Esophagus squamous epithelium (tissue), 4 donors: ENCODE measurements around the gene BHLHA15.

Experiments used
- CTCF ChIP-seq, 6 experiments: fragments of 450-650 bp in 4 of 6; fragments of 200-600 bp in 2 of 6; sonication (generic) in 2 of 6; IDR thresholded peaks; one replicate each; pipeline ENCODE4 v1.5.1; 2016 to 2019; ENCODE audit warnings: antibody characterized with exemption in 6 of 6, mild to moderate bottlenecking in 4 of 6, moderate library complexity in 4 of 6
- POLR2A ChIP-seq, 4 donors: fragments of 450-650 bp; IDR thresholded peaks; one replicate each; pipeline ENCODE4 v1.6.1; 2017; ENCODE audit warnings: antibody characterized with exemption in 4 of 4, mild to moderate bottlenecking in 4 of 4, moderate library complexity in 3 of 4

DNA sequence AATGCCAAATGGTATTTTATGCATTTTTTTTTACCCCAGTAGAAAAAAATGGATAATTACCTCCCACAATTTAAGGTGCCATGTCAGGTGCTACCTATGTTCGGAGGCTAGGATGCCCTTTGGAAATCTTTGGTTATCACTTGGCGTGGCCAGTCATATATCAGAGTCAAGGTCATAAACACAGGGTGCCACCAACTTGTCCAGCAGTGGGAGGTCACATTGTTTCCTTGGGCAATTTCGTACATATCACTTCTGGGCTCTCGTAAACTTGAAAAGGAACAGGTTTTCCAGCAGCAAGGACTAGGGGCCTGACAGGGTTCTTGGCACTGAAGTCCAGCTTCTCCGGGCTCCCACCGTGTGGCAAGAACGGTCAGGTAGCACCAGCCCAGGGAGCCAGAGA, 48.0 kb upstream of the BHLHA15 start:
- TF ChIP-seq CTCF (IDR thresholded peaks at IDR 0.05): no peak
- no peak for TF ChIP-seq POLR2A (IDR thresholded peaks at IDR 0.05)
